Measurements from ENCODE around the gene BANK1. TPM values are rescaled to one million over a fixed set of nuclear protein-coding genes. Genes with fewer than 3 reads are reported as not detected.

Gene BANK1
- total RNA-seq, 1 donor from 2014 or later = 0.19 TPM

- no peaks in the 10 kb centered on the region for H3K79me2 ChIP-seq (ENCODE audit: low read depth)
- peak overlapping the region; percentile 68 for H3K27ac Mint-ChIP-seq
- TF ChIP-seq EZH2phosphoT487 (IDR thresholded peaks at IDR 0.05) = no peak
- H4K20me1 ChIP-seq (ENCODE audit: low read depth) = no peaks in the 10 kb centered on the region
- H3K4me1 ChIP-seq = peaks cover 8% of the 10 kb centered on the region
- no peak overlapping the region for H3K4me3 Mint-ChIP-seq
- H3K4me2 ChIP-seq = peak overlapping the region; percentile 14
- no peaks in the 10 kb centered on the region for H3F3A ChIP-seq (ENCODE audit: low read depth)
- no peaks in the 10 kb centered on the region for H3K9me3 ChIP-seq (ENCODE audit: low read depth)
- H3K27me3 ChIP-seq = no peaks in the 10 kb centered on the region
- H3K36me3 ChIP-seq = no peaks in the 10 kb centered on the region
- peaks cover 9% of the 10 kb centered on the region for H3K4me1 Mint-ChIP-seq
- H3K4me3 ChIP-seq = no peak overlapping the region
- H3K36me3 Mint-ChIP-seq = no peaks in the 10 kb centered on the region
- H3K9me3 Mint-ChIP-seq = no peaks in the 10 kb centered on the region
- H3K27me3 Mint-ChIP-seq (ENCODE audit: insufficient read depth, low read depth) = no peaks in the 10 kb centered on the region
- H3K9ac ChIP-seq = no peak overlapping the region
- no peak overlapping the region for H3K27ac ChIP-seq
- H2AFZ ChIP-seq (replicated peaks) = no peak overlapping the region
- peak; percentile 11 for DNase-seq (ENCODE audit: low spot score)
These were observed 154.1 kb downstream of the BANK1 start for GRCh38 chr4:101944649-101945048.

- no peaks in the 10 kb centered on the region for H3K27me3 Mint-ChIP-seq (ENCODE audit: insufficient read depth, low read depth)
- no peaks in the 10 kb centered on the region for H3K9me3 Mint-ChIP-seq
These were observed 157.5 kb downstream of the BANK1 start for GRCh38 chr4:101948055-101948454.

GRCh38 chr4:101948951-101949350 is 158.4 kb downstream of the BANK1 start:
- Histone ChIP-seq H3K27me3 (no peaks in the 10 kb centered on the region), H3K4me2 (no peak overlapping the region), H4K20me1 (ENCODE audit: low read depth) (no peaks in the 10 kb centered on the region), H3K36me3 (no peaks in the 10 kb centered on the region), H3K9me3 (ENCODE audit: low read depth) (no peaks in the 10 kb centered on the region), H3K4me3 (no peak overlapping the region), H3K27ac (no peak overlapping the region), H3K79me2 (ENCODE audit: low read depth) (no peaks in the 10 kb centered on the region), H3K4me1 (peaks cover 16% of the 10 kb centered on the region), H3F3A (ENCODE audit: low read depth) (no peaks in the 10 kb centered on the region), H2AFZ (replicated peaks) (peak overlapping the region; percentile 45), H3K9ac (no peak overlapping the region)
- Mint-ChIP-seq H3K27me3 (ENCODE audit: insufficient read depth, low read depth) (no peaks in the 10 kb centered on the region), H3K27ac (no peak overlapping the region), H3K9me3 (no peaks in the 10 kb centered on the region), H3K4me3 (no peak overlapping the region), H3K36me3 (no peaks in the 10 kb centered on the region), H3K4me1 (peaks cover 11% of the 10 kb centered on the region)
- TF ChIP-seq EZH2phosphoT487 (IDR thresholded peaks at IDR 0.05) (no peak), CTCF (IDR thresholded peaks at IDR 0.05) (no peak), EZH2 (IDR thresholded peaks at IDR 0.05) (no peak)
- no peak for DNase-seq (ENCODE audit: low spot score)

More at GRCh38 chr4:101948055-101948454, 157.5 kb downstream of the BANK1 start:
- H3K36me3 Mint-ChIP-seq = no peaks in the 10 kb centered on the region
- Histone ChIP-seq H3K27me3 (no peaks in the 10 kb centered on the region), H3K4me3 (no peak overlapping the region), H4K20me1 (ENCODE audit: low read depth) (no peaks in the 10 kb centered on the region), H3K36me3 (no peaks in the 10 kb centered on the region), H3K9ac (no peak overlapping the region), H3K79me2 (ENCODE audit: low read depth) (no peaks in the 10 kb centered on the region), H2AFZ (replicated peaks) (no peak overlapping the region), H3K27ac (no peak overlapping the region), H3K9me3 (ENCODE audit: low read depth) (no peaks in the 10 kb centered on the region), H3K4me2 (no peak overlapping the region), H3F3A (ENCODE audit: low read depth) (no peaks in the 10 kb centered on the region), H3K4me1 (peaks cover 8% of the 10 kb centered on the region)
- H3K27ac Mint-ChIP-seq = no peak overlapping the region
- H3K4me1 Mint-ChIP-seq = peaks cover 9% of the 10 kb centered on the region
- no peak overlapping the region for H3K4me3 Mint-ChIP-seq
- DNase-seq (ENCODE audit: low spot score) = no peak
- TF ChIP-seq EZH2 (IDR thresholded peaks at IDR 0.05) (no peak), CTCF (IDR thresholded peaks at IDR 0.05) (no peak), EZH2phosphoT487 (IDR thresholded peaks at IDR 0.05) (no peak)

GRCh38 chr4:101950258-101950979 is 159.9 kb downstream of the BANK1 start:
- no peaks in the 10 kb centered on the region for H3F3A ChIP-seq (ENCODE audit: low read depth)
- no peak overlapping the region for H3K27ac ChIP-seq
- H3K36me3 ChIP-seq = no peaks in the 10 kb centered on the region
- no peak overlapping the region for H3K27ac Mint-ChIP-seq
- H3K9me3 ChIP-seq (ENCODE audit: low read depth) = no peaks in the 10 kb centered on the region
- no peak overlapping the region for H3K9ac ChIP-seq
- no peaks in the 10 kb centered on the region for H3K27me3 ChIP-seq
- no peaks in the 10 kb centered on the region for H3K79me2 ChIP-seq (ENCODE audit: low read depth)
- no peaks in the 10 kb centered on the region for H3K9me3 Mint-ChIP-seq
- H2AFZ ChIP-seq (replicated peaks) = no peak overlapping the region
- H3K36me3 Mint-ChIP-seq = no peaks in the 10 kb centered on the region
- H4K20me1 ChIP-seq (ENCODE audit: low read depth) = no peaks in the 10 kb centered on the region
- no peaks in the 10 kb centered on the region for H3K27me3 Mint-ChIP-seq (ENCODE audit: insufficient read depth, low read depth)
- no peak for TF ChIP-seq EZH2phosphoT487 (IDR thresholded peaks at IDR 0.05)
- TF ChIP-seq CTCF (IDR thresholded peaks at IDR 0.05) = no peak
- TF ChIP-seq EZH2 (IDR thresholded peaks at IDR 0.05) = no peak
- H3K4me3 Mint-ChIP-seq = no peak overlapping the region
- H3K4me3 ChIP-seq = no peak overlapping the region
- H3K4me1 ChIP-seq = peaks cover 15% of the 10 kb centered on the region
- peaks cover 19% of the 10 kb centered on the region for H3K4me1 Mint-ChIP-seq
- no peak overlapping the region for H3K4me2 ChIP-seq
- no peak for DNase-seq (ENCODE audit: low spot score)
